ENCODE data around the gene PPM1F. TPM values are rescaled to one million over a fixed set of nuclear protein-coding genes. Genes with fewer than 3 reads are reported as not detected.

PPM1F gene
- total and polyA plus RNA-seq, 7 experiments from 2014 or later: 8.8 to 58.0 (median 25.3) TPM

GRCh38 chr22:21966643-21967516 lies 14.2 kb upstream of the PPM1F start:
- CTCF ChIA-PET: no interaction called here
- H3K27me3 Mint-ChIP-seq: no peaks in the 10 kb centered on the region
- H3K27me3 ChIP-seq (ENCODE audit: control insufficient read depth in 2 of 2, insufficient read depth in 2 of 2, low read length in 2 of 2): no peaks in the 10 kb centered on the region
- H3K4me3 ChIP-seq (ENCODE audit: low read length): no peak overlapping the region
- H3K27ac Mint-ChIP-seq: no peak overlapping the region
- no peaks in the 10 kb centered on the region for H3K4me1 ChIP-seq (ENCODE audit: control insufficient read depth in 2 of 2, insufficient read depth in 2 of 2, low read length in 2 of 2)
- H3K27ac ChIP-seq (ENCODE audit: low read depth, low read length): no peak overlapping the region
- no peaks in the 10 kb centered on the region for H3K9me3 Mint-ChIP-seq
- H3K36me3 Mint-ChIP-seq: peaks cover 5 to 32% (median 15%) of the 10 kb centered on the region in 5 donors
- DNase-seq (no peak), ATAC-seq (no peak)
- intact Hi-C loops (cut with micrococcal nuclease): no loop called here
- POLR2A ChIA-PET: interaction anchor here (0.8 to 1.7 kb wide), 2 partner anchors 9 to 15 kb away, joined by 4 to 6 read pairs; no protein-coding TSS in a partner anchor
- peaks cover 5 to 93% (median 38%) of the 10 kb centered on the region in 3 experiments for H3K36me3 ChIP-seq (ENCODE audit: control insufficient read depth in 2 of 3, insufficient read depth in 3 of 3, low read length in 3 of 3)
- H3K4me1 Mint-ChIP-seq: no peaks in the 10 kb centered on the region
- no peak overlapping the region for H3K4me3 Mint-ChIP-seq
- no peaks in the 10 kb centered on the region for H3K9me3 ChIP-seq (ENCODE audit: control insufficient read depth in 2 of 3, low read length in 3 of 3)

GRCh38 chr22:21965762-21966288 lies 13.2 kb upstream of the PPM1F start:
- H3K36me3 Mint-ChIP-seq: peaks cover 5 to 26% (median 16%) of the 10 kb centered on the region in 5 donors
- H3K4me3 Mint-ChIP-seq: no peak overlapping the region
- no peak overlapping the region for H3K27ac Mint-ChIP-seq
- CTCF ChIA-PET: no interaction called here
- intact Hi-C loops (cut with micrococcal nuclease): no loop called here
- H3K36me3 ChIP-seq (ENCODE audit: control insufficient read depth in 2 of 3, insufficient read depth in 3 of 3, low read length in 3 of 3): peaks cover 5 to 93% (median 32%) of the 10 kb centered on the region in 3 experiments
- H3K27me3 ChIP-seq (ENCODE audit: control insufficient read depth in 2 of 2, insufficient read depth in 2 of 2, low read length in 2 of 2): no peaks in the 10 kb centered on the region
- H3K27ac ChIP-seq (ENCODE audit: low read depth, low read length): no peak overlapping the region
- no peaks in the 10 kb centered on the region for H3K27me3 Mint-ChIP-seq
- H3K9me3 ChIP-seq (ENCODE audit: control insufficient read depth in 2 of 3, low read length in 3 of 3): no peaks in the 10 kb centered on the region
- H3K9me3 Mint-ChIP-seq: no peaks in the 10 kb centered on the region
- no peaks in the 10 kb centered on the region for H3K4me1 ChIP-seq (ENCODE audit: control insufficient read depth in 2 of 2, insufficient read depth in 2 of 2, low read length in 2 of 2)
- ATAC-seq: no peak
- H3K4me3 ChIP-seq (ENCODE audit: low read length): no peak overlapping the region
- POLR2A ChIA-PET: interaction anchor here (1.7 kb wide), 1 partner anchor 10 kb away, joined by 4 read pairs; no protein-coding TSS in a partner anchor
- DNase-seq: no peak
- no peaks in the 10 kb centered on the region for H3K4me1 Mint-ChIP-seq

DNA sequence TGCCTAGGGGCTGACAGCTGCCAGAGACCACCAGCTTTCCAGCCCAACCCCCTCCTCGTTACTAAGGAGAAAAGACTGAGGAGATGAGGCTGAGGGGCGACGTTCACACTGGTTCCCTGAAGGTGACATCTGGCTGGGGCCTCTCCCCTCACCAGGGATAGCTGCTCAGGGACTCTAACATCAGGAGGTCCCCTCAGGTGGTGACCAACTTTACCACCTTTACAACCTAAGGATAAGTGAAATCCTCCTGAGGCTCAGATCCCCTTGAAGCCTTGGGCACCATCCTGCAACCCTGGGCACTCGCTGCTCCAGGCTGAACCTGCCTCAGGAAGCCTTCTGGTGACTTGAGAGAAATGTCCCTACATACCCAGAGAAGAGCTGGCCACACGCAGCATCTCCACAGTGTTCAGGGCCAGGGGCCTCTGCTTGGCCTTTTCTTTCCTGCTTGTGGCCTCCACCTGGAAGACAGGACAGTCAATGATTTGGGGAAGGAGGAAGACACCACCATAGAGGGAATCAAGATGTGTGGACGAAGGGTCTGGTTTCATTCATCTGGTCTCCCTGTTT lies 12.4 kb upstream of the PPM1F start:
- H3K4me1 Mint-ChIP-seq: no peaks in the 10 kb centered on the region
- no peak overlapping the region for H3K27ac Mint-ChIP-seq
- DNase-seq (no peak), ATAC-seq (no peak)
- no peaks in the 10 kb centered on the region for H3K27me3 ChIP-seq (ENCODE audit: control insufficient read depth in 2 of 2, insufficient read depth in 2 of 2, low read length in 2 of 2)
- no peaks in the 10 kb centered on the region for H3K9me3 Mint-ChIP-seq
- ChIA-PET CTCF (no interaction called here), POLR2A (interaction anchor here (1.7 kb wide), 1 partner anchor 10 kb away, joined by 4 read pairs; no protein-coding TSS in a partner anchor)
- no peak overlapping the region for H3K4me3 ChIP-seq (ENCODE audit: low read length)
- intact Hi-C loops (cut with micrococcal nuclease): no loop called here
- no peak overlapping the region for H3K27ac ChIP-seq (ENCODE audit: low read depth, low read length)
- peaks cover 5 to 26% (median 12%) of the 10 kb centered on the region in 5 donors for H3K36me3 Mint-ChIP-seq
- no peaks in the 10 kb centered on the region for H3K27me3 Mint-ChIP-seq
- H3K4me3 Mint-ChIP-seq: no peak overlapping the region
- no peaks in the 10 kb centered on the region for H3K4me1 ChIP-seq (ENCODE audit: control insufficient read depth in 2 of 2, insufficient read depth in 2 of 2, low read length in 2 of 2)
- H3K36me3 ChIP-seq (ENCODE audit: control insufficient read depth in 2 of 3, insufficient read depth in 3 of 3, low read length in 3 of 3): peaks cover 5 to 93% (median 28%) of the 10 kb centered on the region in 3 experiments
- H3K9me3 ChIP-seq (ENCODE audit: control insufficient read depth in 2 of 3, low read length in 3 of 3): no peaks in the 10 kb centered on the region

- ATAC-seq: no peak
- DNase-seq: no peak
- H3K27me3 Mint-ChIP-seq: no peaks in the 10 kb centered on the region
- H3K4me1 ChIP-seq (ENCODE audit: control insufficient read depth in 2 of 2, insufficient read depth in 2 of 2, low read length in 2 of 2): no peaks in the 10 kb centered on the region
- no peak overlapping the region for H3K4me3 ChIP-seq (ENCODE audit: low read length)
- no peak overlapping the region for H3K27ac ChIP-seq (ENCODE audit: low read depth, low read length)
- no peaks in the 10 kb centered on the region for H3K4me1 Mint-ChIP-seq
- no peak overlapping the region for H3K27ac Mint-ChIP-seq
- ChIA-PET CTCF (interaction anchor here (1.5 kb wide), 1 partner anchor 12 kb away, joined by 3 read pairs; the partner anchor contains the start of gene PPM1F), POLR2A (interaction anchor here (1.0 kb wide), 1 partner anchor 18 kb away, joined by 5 read pairs; the partner anchor contains the start of gene TOP3B)
- H3K4me3 Mint-ChIP-seq: no peak overlapping the region
- peaks cover 5 to 26% (median 12%) of the 10 kb centered on the region in 5 donors for H3K36me3 Mint-ChIP-seq
- H3K9me3 ChIP-seq (ENCODE audit: control insufficient read depth in 2 of 3, low read length in 3 of 3): no peaks in the 10 kb centered on the region
- H3K27me3 ChIP-seq (ENCODE audit: control insufficient read depth in 2 of 2, insufficient read depth in 2 of 2, low read length in 2 of 2): no peaks in the 10 kb centered on the region
- intact Hi-C loops (cut with micrococcal nuclease): no loop called here
- H3K9me3 Mint-ChIP-seq: no peaks in the 10 kb centered on the region
- H3K36me3 ChIP-seq (ENCODE audit: control insufficient read depth in 2 of 3, insufficient read depth in 3 of 3, low read length in 3 of 3): peaks cover 5 to 97% (median 27%) of the 10 kb centered on the region in 3 experiments
Measured at GRCh38 chr22:21964234-21964633, 11.6 kb upstream of the PPM1F start.

DNA sequence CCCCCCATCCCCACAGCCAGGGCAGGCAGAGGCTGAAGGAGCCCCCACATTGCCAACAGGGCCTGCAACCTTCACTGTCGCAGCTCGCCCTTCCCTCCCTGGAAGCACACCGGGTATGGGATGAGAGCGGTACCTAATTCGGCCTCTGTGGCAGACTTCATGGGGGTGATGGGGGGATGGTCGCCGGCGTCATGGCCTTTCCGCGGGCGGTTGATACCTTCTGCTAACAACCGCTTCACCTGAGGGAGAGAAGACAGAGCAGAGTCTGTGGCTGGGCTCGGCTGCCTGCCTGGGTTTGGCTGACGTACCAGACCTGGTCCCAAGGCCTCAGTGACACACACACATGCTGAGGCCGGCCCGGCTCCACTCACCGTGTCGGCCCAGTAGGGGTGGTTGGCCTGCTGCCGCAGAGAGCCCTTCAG lies 11.2 kb upstream of the PPM1F start:
- Mint-ChIP-seq H3K4me3 (no peak overlapping the region), H3K4me1 (no peaks in the 10 kb centered on the region), H3K9me3 (no peaks in the 10 kb centered on the region), H3K27me3 (no peaks in the 10 kb centered on the region), H3K27ac (no peak overlapping the region), H3K36me3 (peaks cover 3 to 25% (median 11%) of the 10 kb centered on the region in 5 donors)
- intact Hi-C loops (cut with micrococcal nuclease): no loop called here
- Histone ChIP-seq H3K27me3 (ENCODE audit: control insufficient read depth in 2 of 2, insufficient read depth in 2 of 2, low read length in 2 of 2) (no peaks in the 10 kb centered on the region), H3K27ac (ENCODE audit: low read depth, low read length) (no peak overlapping the region), H3K4me1 (ENCODE audit: control insufficient read depth in 2 of 2, insufficient read depth in 2 of 2, low read length in 2 of 2) (no peaks in the 10 kb centered on the region), H3K36me3 (ENCODE audit: control insufficient read depth in 2 of 3, insufficient read depth in 3 of 3, low read length in 3 of 3) (peaks cover 5 to 98% (median 31%) of the 10 kb centered on the region in 3 experiments), H3K9me3 (ENCODE audit: control insufficient read depth in 2 of 3, low read length in 3 of 3) (no peaks in the 10 kb centered on the region), H3K4me3 (ENCODE audit: low read length) (no peak overlapping the region)
- ATAC-seq (no peak), DNase-seq (no peak)
- ChIA-PET POLR2A (interaction anchor here (1.0 kb wide), 1 partner anchor 19 kb away, joined by 5 read pairs; the partner anchor contains the start of gene TOP3B), CTCF (interaction anchor here (1.5 kb wide), 1 partner anchor 11 kb away, joined by 3 read pairs; the partner anchor contains the start of gene PPM1F)

DNA sequence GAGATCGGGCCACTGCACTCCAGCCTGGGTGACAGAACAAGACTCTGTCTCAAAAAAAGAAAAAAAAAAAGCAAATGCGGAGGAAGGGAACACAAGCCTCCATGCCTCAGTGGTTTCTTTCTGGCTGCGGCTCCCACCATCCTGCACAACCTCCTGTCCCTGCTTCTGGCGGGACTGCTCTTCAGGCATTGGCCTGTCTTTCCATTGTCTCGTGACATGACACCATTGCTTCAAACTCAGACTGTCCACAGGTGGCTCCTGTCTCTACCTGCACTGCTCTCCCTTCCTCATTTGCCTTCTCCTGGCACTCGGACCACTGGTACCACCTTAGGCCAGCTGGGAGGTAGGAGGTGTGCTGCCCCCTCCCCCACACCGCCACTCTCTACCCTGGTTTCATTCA lies 10.6 kb upstream of the PPM1F start:
- Histone ChIP-seq H3K27ac (ENCODE audit: low read depth, low read length) (no peak overlapping the region), H3K9me3 (ENCODE audit: control insufficient read depth in 2 of 3, low read length in 3 of 3) (no peaks in the 10 kb centered on the region), H3K36me3 (ENCODE audit: control insufficient read depth in 2 of 3, insufficient read depth in 3 of 3, low read length in 3 of 3) (peaks cover 1 to 98% (median 31%) of the 10 kb centered on the region in 3 experiments), H3K4me3 (ENCODE audit: low read length) (no peak overlapping the region), H3K27me3 (ENCODE audit: control insufficient read depth in 2 of 2, insufficient read depth in 2 of 2, low read length in 2 of 2) (no peaks in the 10 kb centered on the region), H3K4me1 (ENCODE audit: control insufficient read depth in 2 of 2, insufficient read depth in 2 of 2, low read length in 2 of 2) (no peaks in the 10 kb centered on the region)
- DNase-seq (no peak), ATAC-seq (no peak)
- H3K27ac Mint-ChIP-seq: no peak overlapping the region
- no peaks in the 10 kb centered on the region for H3K4me1 Mint-ChIP-seq
- ChIA-PET POLR2A (no interaction called here), CTCF (interaction anchor here (0.7 to 1.5 kb wide), 2 partner anchors 11 to 25 kb away, joined by 3 read pairs; partner anchors contain the start of gene PPM1F)
- H3K36me3 Mint-ChIP-seq: peaks cover 0 to 23% (median 9%) of the 10 kb centered on the region in 5 donors
- intact Hi-C loops (cut with micrococcal nuclease): no loop called here
- no peaks in the 10 kb centered on the region for H3K27me3 Mint-ChIP-seq
- H3K4me3 Mint-ChIP-seq: no peak overlapping the region
- H3K9me3 Mint-ChIP-seq: no peaks in the 10 kb centered on the region

All from naive thymus-derived CD4-positive, alpha-beta T cell (primary cell).